Fibroblast of pulmonary artery (primary cell): ENCODE results near the gene FBF1.
"Not testable (repeated sequence)": the region's sequence is repeated elsewhere in the genome, so short reads cannot be mapped to it uniquely, and the experiment has no call there.

ENCODE experiments used
- DNase-seq: peaks from one replicate; pipeline ENCODE4 v3.0.0-alpha.2; 2010; ENCODE audit warnings: low read depth
- H3K4me3 ChIP-seq: replicated peaks from 2 replicates; pipeline ENCODE4 v1.5.1; 2011; ENCODE audit warnings: low read depth, mild to moderate bottlenecking, control low read depth, low read length, moderate library complexity
- CTCF ChIP-seq: IDR thresholded peaks from 2 replicates; pipeline ENCODE4 v1.5.1; 2011; ENCODE audit warnings: mild to moderate bottlenecking, control low read depth, low read length, inconsistent platforms; ENCODE audit errors: missing control alignments

The FBF1 gene

GRCh38 chr17:75979705-75980187, 38.9 kb upstream of the FBF1 start:
- no peak for TF ChIP-seq CTCF
- DNase-seq = no peak
- H3K4me3 ChIP-seq = peak overlapping the region; percentile 88

- peak; percentile 97 for DNase-seq
- no peak for TF ChIP-seq CTCF
- H3K4me3 ChIP-seq = peak within 1 kb of the TSS; percentile 88
Observed at GRCh38 chr17:75978938-75979704, 38.3 kb upstream of the FBF1 start, which contains the start of the genes ACOX1 and TEN1. Gene ACOX1, minus strand, starts transcription at chr17:75979166. Its CDS starts 93 bp downstream, at chr17:75979073. Gene TEN1, plus strand, starts transcription at chr17:75979240. Its CDS starts 6,953 bp downstream, at chr17:75986193.

- DNase-seq = no peak
- TF ChIP-seq CTCF = no peak
- H3K4me3 ChIP-seq = peak overlapping the region; percentile 10
Observed at GRCh38 chr17:75976175-75976848, 35.5 kb upstream of the FBF1 start.

GRCh38 chr17:75975757-75976174, 34.9 kb upstream of the FBF1 start:
- no peak for DNase-seq
- TF ChIP-seq CTCF = no peak
- peak overlapping the region; percentile 10 for H3K4me3 ChIP-seq

- DNase-seq, H3K4me3 ChIP-seq: not testable (repeated sequence)
Observed at GRCh38 chr17:75975187-75975586, 34.3 kb upstream of the FBF1 start.

- DNase-seq = no peak
- no peak for TF ChIP-seq CTCF
- no peak overlapping the region for H3K4me3 ChIP-seq
Observed at GRCh38 chr17:75970626-75971025, 29.8 kb upstream of the FBF1 start.

- no peak for TF ChIP-seq CTCF
- H3K4me3 ChIP-seq = no peak overlapping the region
- peak; percentile 58 for DNase-seq
Observed at GRCh38 chr17:75970011-75970523, 29.2 kb upstream of the FBF1 start.

GRCh38 chr17:75969044-75969443, 28.2 kb upstream of the FBF1 start:
- DNase-seq, H3K4me3 ChIP-seq: not testable (repeated sequence)
